Measurements from ENCODE around the gene COMT.
"Not testable (repeated sequence)": the region's sequence is repeated elsewhere in the genome, so short reads cannot be mapped to it uniquely, and the experiment has no call there.

Gene COMT

DNA sequence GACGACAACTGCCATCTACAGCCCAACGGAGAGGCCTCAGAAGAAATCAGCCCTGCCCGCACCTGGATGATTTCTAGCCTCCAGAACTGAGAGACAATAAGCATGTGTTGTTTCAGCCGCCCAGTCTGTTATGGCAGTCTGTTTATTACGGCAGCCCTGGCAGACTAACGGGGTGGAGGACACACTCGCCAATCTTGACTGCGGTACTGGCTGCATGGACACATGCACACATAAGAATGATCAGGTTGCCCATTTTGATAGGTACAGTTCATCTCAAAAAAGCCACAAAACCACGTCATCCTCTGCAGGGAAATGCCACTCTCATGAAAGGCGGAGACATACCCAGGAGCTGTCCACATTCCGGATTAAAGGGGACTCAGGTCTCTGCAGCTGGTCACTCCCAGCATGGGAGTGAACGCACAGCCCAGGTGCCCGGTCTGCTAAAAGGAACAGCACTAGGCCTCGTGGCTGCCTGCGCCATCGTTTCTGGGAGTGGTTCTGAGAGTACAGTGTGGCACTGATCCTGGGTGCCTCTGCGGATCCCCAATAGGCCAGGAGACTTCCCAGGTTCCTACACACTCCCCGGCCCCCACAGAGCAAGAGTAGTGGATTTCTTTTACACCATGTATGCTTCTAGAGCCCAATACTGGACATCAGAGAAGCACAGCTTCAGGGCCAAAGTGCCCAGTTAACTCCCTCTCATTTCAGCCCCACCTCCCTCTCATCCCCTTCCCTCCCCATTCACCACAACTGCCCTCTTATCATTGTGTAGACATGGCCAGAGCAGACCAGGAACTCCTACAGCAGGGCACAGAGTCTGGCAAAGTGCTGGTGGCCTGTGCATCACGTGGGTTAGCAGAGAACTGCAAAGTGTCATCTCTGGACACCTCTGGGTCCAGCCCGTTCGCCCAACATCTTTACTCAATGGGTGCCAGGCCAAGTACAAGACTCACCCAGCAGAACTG, 11.7 kb upstream of the COMT start:
- no peak for DNase-seq (ENCODE audit: low read depth in 2 of 2)

DNA sequence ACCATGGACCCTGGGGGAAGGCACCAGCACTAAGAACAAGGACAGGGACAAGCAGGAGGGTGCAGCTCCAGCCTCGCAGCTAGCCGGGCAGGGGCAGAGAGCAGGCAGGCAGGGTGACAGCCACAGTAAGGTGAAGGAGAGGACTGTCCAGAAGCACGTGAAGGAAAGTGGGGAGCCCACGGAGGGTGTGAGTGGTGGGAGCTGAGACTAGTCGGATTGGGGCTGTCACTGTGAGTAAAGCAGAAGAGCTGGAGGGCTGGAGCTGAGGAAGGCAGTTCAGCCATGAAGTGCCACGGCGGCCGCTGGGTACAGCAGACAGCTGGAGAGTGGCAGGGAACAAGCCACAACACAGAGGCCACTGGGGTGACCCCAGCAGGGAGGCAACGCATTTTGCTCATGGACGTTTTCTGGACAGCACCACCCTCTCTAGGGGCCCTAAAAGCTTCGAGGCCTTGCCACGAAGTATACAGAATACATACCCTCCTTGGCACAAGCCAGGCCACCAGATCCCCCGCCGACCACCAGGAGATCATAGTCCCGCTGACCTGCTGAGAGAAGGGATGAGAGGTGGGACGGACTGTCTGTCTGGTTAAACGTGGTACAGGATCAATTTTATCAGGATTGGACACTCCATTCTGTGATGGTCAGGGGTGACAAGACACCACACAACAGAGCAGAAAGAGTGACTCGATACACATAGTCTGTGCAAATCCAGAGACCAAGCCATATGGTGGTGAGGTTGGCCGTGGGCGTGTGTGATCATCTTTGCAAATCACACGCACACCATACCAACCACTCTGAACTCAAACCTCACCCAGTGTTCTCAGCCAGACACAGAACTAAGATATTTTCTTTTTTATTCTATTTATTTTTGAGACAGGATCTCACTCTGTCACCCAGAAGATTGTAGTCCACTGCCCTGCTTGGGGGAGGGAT, 10.8 kb upstream of the COMT start:
- DNase-seq (ENCODE audit: low read depth in 2 of 2) = no peak

DNA sequence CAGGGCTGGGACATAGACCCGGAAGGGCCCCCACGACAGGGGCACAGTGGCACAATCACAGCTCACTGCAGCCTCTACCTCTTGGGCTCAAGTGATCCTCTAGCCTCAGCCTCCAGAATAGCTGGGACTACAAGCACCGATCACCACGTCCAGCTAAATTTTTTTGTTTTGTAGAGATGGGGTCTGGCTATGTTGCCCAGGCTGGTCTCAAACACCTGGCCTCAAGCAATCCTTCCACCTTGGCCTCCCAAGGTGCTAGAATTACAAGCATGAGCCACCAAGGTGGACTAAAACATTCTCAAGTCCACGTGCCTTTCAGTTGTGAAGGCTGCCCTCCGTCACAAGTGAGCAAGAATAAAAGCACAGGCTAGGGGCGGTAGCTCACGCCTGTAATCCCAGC, 10.1 kb upstream of the COMT start:
- no peak for DNase-seq (ENCODE audit: low read depth in 2 of 2)

DNA sequence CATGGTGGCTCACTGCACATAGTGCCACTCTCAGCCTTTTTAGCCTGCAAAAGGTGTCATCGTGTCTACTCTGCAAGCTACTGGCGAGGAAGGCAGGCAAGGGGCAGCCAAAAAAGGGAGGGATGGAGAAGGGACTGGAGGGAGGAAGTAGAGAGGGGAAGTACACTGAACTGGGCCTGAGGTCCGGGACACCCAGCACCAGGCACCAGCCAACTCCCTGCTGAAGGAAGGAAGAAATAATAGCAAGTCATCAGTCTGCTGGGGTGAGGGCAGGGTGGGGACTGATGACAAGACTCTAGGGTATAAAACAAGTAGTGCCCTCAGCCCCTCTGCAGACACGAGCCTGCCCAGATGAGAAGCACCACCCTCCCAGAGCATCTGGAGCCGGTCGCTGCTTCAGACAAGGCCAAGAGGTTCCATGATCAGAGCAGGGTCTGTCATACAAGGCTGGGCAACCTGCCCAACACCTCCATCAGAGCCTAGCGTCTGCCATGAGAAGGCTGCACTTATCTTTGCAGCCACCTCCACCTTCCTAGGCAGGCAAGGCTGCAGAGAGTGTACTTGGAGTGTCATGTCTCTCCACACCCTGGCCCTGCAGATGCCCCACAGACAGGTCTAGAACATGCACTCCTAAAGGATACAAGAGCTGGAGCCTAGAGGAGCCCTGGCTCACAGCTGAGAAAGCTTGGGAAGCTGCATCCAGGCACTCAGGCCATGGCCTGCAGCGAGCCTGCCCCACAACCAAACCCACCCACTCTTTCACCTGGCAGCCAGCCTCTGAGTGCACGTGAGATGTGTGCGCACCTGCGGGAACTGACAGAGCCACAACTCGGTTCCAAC, 9.0 kb upstream of the COMT start:
- no peak for DNase-seq (ENCODE audit: low read depth in 2 of 2)

DNA sequence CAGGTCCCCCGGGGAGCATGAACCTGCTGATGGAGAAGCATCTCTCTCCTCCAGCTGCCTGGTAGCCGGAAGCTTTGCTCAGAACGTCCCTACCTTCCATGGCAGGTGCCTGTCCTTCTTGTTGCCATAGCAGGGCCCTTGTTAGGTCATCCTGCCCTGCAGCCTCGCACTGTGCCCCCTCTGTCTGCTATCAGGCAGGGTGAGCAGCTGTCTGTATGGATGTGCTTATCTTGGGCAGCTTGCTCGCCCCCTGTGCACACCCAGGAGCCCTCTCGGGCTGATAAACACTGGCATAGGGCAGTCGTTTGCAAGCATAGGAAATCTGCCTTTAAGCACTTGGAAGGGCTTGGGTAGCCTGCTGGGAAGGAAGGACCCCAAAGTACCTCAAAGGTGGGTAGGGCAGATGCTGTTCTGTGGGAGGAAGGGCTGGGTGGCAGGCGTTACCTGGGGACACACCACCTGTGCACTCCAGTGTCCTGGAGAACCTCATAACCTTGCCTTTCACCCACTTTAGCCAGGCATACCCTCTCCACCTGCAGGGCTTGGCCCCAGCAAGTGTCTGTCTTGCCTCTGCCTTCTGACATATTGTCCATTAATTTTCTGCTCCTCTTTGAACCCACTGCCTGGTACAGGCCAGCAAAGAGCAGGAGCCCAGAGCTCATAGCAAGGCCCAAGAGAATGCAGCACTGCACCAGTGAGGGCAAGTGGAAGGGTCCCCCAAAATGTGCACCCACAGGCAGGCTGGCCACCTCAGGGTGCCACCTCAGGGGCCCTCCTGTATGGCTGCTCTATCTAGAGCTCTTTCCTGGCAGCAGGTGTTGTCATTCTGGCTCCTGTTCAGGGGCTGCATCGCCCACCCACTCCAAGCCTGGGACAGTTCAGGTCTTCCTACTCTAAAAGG, 8.0 kb upstream of the COMT start:
- DNase-seq (ENCODE audit: low read depth in 2 of 2) = no peak

DNA sequence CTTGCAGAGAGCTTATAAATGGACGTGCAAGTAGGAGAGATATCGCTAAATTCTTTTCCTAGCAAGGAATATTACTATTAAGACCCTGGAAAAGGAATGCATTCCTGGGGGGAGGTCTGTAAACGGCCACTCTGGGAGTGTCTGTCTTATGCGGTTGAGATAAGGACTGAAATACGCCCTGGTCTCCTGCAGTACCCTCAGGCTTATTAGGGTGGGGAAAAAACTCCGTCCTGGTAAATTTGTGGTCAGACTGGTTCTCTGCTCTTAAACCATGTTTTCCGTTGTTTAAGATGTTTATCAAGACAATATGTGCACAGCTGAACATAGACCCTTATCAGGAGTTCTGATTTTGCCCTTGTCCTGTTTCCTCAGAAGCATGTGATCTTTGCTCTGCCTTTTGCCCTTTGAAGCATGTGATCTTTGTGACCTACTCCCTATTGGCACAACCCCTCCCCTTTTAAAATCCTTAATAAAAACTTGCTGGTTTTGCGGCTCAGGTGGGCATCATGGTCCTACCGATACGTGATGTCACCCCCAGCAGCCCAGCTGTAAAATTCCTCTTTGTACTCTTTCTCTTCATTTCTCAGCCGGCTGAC, 6.4 kb upstream of the COMT start:
- not testable (repeated sequence) for DNase-seq (ENCODE audit: low read depth in 2 of 2)

DNA sequence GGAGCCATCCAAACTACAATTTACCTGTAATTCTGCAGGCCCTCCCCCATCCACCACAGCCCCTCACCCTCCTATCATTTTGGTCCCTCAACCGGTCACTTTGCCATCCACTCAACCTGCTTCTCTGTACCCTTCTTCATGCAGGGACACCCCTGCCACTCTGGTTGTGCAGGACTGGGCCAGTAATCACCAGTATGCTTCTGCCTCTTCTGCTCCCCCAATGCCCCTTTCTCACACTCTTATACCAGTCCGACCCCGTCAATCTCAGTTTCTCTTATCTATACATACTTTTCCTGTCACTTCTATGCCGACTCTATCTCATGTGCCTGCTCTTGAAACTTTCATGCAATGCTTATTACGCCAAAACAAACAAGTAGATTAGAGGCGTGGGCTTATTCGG, 5.1 kb upstream of the COMT start:
- no peak for DNase-seq (ENCODE audit: low read depth in 2 of 2)

DNA sequence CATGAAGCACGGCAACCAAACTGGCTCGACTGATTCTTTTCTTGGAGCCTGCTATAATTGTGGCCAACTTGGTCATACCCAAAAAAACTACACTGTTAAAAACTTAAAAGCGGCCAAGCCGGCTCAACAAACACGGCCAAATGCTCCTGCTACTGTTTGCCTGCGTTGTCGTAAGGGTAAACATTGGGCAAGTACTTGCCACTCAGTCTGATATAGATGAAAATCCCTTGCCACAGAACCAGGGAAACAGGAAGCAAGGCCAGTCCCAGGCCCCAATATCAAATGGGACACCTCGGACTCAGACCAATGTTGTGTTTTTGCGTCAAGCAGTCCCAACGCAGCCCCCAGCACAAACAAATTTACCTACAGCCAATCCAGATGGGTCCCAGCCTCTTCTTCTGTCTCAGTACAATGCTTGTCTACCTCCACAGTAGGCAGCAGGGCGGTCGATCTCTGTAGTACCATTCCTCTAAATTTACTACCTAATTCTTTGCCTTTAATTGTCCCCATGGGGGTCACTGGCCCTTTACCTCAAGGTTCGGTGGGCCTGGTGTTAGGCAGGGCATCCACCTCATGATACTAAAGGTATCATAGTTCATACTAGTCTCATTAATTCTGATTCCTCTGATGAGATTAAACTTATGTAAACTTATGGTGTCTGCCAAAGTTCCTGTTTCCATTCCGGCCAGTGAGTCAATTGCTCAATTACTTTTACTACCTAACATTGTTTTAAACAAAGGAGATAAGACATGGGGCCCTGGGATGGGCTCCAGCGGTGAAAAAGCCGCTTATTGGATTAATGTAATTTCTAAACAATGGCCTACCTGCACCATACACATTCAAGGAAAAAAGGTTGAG, 3.7 kb upstream of the COMT start:
- no peak for DNase-seq (ENCODE audit: low read depth in 2 of 2)

DNA sequence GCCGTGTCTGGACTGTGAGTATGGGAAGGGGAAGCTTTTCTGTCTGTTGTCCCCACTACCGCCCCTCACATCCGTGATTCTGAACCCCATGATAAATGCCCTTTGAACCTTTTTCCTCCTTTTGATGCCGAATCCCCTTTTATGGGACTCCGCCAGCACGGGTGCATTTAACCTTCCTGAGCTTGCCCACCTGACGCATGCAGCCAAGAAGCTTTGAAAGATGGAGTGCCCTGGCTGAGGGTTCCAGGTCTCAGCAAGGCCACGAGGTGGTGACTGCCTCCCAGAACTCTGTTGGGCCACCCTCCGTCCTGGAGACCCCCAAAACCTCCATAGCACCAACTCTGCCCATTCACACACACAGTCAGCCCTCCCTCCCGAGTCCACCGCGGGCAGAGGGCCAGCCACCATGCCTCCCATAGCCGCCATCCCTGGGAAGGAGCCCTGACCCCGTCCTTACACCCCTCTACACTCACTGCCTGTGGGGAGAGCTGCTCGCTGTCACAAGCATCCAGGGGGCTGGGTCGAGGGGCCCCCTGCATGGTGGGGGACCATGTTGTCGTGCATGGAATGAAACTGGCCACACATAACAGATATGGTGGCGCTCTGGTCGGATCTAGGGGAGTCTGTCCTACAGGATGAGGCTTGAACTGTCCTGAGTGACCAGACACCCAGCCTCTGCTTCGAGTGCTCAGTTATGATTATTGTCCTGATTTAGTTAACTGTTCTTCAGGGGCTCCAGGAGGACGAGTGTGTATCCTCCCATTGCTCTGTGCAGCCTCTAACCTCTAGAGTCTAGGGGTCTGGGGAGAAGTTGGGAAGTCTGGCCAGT, 822 bp upstream of the COMT start:
- no peak for DNase-seq (ENCODE audit: low read depth in 2 of 2)

DNA sequence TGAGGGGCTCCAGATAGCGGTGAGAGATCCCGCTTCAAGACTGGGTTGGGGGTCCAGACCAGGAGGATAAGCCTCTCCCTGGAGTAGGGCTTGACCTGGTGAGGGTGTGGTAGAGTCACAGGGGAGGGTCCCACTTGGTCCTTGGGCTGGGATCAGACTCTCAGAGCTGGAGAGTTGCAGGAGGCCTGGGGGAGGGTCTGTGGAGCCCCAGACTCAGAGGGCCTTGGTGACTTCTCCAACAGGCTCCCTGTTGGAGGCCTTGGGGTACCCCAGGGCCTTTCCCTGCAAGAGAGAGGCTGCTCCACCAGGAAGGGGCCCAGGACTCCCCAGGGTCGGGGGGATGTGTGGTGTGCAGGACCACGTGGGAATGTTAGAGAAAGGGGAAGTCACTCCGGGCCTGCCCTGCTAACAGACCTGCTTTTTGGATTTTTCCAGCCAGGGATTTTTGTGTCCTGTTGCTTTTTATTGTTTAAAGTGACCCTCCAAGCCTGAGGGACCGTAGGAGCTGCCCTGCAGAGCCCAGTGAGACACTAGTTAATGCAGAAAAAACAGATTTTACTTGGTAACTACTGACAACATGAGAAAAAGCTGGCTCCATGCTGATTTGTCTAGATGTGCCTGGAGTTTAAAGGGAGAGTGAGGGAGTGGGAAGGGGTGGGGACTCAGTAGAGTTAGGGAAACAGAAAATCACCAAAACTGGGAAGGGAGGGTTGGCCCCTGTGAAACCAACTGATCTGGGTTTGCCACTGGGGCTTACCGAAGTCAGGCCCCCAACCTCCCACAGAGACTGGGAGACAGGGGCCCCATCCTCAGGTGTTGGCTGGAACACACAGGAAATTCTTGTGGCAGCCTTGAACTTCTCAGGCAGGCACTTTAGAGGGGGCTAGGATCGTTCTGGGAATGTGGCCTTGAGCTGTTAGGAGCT, 847 bp downstream of the COMT start:
- DNase-seq (ENCODE audit: low read depth in 2 of 2) = no peak

DNA sequence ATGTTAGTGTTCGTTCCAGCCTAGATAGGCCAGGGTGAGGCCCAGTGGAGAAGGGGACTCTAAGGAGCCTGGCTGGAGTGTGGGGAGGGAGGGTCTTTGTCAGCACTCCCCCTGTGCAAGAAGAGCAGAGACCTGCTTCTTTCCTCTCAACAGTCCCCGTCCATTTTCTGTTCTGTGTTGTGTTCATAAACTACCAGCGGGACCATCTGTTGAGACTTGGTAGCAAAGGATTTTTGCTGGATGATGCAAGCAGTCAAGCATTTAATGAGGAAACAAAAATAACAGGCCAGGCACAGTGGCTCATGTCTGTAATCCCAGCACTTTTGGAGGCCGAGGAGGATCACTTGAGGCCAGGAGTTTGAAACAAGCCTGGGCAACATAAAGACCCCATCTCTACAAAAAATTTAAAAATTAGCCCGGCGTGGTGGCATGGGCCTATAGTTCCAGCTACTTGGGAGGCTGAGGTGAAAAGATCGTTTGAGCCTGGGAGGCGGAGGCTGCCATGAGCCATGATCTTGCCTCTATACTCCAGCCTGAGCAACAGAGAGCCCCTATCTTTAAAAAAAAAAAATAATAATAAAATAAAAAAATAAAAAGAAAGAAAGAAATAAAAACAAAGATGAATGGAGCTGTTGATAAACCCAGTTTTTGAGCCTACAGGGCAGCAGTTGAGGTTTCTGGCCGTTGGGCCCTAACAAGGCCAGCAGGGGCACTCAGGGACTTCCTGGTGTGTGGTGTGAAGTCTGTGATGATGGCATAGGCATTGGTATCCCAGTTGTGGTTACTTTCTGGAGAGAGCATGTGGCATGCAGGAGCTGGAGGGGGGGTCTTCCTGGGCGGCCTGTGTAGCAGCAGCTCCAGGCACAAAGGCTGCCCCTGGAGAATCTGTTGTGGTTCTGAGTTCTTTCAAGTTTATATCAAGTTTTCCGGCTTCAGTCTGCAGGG, 1.8 kb downstream of the COMT start:
- DNase-seq (ENCODE audit: low read depth in 2 of 2) = no peak

DNA sequence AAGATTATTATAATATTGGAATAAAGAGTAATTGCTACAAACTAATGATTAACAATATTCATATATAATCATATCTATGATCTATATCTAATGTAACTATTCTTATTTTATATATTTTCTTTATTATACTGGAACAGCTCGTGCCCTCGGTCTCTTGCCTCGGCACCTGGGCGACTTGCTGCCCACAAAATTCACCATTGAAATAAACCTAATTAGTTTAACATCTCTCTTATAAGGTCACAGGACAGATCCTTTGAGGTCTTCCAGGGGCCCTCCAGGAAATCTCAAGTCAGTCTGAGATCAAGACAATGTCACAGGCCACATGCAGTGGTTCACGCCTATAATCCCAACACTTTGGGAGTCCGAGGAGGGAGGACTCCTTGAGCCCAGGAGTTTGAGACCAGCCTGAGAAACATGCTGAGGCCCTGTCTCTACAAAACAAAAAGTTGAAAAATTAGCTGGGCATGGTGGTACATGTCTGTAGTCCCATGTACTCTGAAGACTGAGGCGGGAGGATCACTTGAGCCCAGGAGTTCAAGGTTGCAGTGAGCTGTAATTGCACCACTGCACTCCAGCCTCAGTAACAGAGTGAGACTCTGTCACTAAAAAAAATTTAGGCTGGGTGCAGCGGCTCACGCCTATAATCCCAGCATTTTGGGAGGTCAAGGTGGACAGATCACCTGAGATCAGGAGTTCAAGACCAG, 6.6 kb downstream of the COMT start:
- DNase-seq (ENCODE audit: low read depth in 2 of 2) = no peak

DNA sequence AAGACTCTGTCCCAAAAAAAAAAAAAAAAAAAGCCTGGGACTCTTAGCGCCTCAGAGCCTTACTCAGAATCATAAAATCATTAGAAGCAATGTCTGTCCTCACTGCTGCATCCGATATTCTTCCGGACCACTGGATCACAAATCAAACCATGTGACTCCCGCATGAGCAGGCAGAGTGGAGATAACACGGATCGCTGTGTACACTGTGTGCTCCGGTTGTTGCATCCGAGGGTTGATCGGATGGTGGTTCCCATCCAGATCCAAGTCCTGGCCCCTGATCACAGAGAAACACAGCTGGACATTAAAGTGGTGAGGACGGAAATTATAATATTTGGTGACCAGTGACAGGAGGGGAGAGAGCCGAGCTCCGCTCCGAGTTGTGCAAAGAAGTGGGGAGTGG, 9.8 kb downstream of the COMT start:
- no peak for DNase-seq (ENCODE audit: low read depth in 2 of 2)

DNA sequence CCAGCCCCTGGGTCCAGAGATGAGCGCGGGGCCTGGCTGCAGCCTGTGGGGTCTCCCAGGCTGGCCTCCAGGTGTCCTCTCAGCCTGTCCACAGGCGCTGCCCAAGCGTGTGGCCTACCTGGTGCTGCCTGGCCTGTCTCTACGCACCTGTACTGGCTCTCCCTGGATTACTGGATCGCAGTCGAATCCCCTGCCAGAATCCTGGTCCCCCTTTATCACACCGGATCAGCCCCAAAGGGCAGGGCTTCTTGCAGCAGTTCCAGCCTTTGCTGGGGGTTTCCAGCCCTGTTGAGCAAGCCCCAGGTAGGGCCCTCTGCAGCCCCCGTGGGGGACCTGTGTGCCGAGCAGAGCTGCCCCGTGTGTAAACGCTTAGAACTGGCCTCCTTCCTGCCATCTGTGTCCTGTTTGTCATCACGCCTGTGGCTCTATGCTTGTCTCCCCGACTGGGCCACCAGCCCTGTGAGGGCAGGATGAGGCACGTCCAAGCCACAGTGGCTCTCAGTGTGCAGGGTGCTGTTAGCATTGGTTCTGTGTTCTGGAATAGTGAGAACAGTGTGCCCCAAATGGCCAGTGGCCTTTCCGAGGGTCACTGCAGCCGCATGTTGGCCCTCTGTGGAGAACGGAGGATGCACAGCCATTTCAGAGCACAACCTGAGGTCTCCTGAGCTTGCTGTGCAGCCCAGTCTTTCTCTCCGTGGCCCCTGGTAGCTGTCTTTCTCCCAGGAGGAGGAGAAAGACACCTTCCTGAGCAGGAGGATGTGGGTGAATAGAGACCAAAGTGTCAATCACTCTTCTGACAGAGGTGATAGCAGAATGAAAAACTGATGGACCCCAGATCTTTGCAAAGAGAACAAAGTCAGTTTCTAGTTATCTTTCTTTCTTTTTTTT, 13.9 kb downstream of the COMT start:
- no peak for DNase-seq (ENCODE audit: low read depth in 2 of 2)

DNA sequence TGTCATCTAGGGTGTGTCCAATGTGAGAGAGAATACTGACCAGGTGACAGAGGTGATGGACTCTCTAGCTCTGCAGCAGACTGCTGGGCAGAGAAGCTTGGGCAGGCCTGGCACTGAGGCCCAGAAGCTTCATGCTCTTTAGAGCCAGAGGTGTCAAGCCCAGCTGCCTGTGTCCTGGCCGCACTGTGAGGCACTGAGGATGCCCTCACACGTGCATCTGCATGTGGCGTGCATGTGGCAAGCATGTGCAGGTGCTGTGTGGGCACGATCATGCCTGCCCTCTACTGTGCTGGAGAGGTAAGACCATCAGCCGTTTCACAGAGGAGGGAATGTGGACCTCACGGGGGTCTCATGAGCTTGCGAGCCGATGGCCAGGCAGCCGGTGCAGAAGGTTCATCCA, 15.9 kb downstream of the COMT start:
- no peak for DNase-seq (ENCODE audit: low read depth in 2 of 2)

Data from stimulated activated CD8-positive, alpha-beta memory T cell treated with anti-CD3 and anti-CD28 coated beads, Interleukin-7, amount 100 ng/mL, for 4 hours (primary cell).